ENCODE results near the gene B4GAT1. TPM values are rescaled to one million over a fixed set of nuclear protein-coding genes. Genes with fewer than 3 reads are reported as not detected.
"Not testable (repeated sequence)": the region's sequence is repeated elsewhere in the genome, so short reads cannot be mapped to it uniquely, and the experiment has no call there.

Gene B4GAT1
- 20.3 and 20.4 TPM in 2 replicates for total RNA-seq

DNA sequence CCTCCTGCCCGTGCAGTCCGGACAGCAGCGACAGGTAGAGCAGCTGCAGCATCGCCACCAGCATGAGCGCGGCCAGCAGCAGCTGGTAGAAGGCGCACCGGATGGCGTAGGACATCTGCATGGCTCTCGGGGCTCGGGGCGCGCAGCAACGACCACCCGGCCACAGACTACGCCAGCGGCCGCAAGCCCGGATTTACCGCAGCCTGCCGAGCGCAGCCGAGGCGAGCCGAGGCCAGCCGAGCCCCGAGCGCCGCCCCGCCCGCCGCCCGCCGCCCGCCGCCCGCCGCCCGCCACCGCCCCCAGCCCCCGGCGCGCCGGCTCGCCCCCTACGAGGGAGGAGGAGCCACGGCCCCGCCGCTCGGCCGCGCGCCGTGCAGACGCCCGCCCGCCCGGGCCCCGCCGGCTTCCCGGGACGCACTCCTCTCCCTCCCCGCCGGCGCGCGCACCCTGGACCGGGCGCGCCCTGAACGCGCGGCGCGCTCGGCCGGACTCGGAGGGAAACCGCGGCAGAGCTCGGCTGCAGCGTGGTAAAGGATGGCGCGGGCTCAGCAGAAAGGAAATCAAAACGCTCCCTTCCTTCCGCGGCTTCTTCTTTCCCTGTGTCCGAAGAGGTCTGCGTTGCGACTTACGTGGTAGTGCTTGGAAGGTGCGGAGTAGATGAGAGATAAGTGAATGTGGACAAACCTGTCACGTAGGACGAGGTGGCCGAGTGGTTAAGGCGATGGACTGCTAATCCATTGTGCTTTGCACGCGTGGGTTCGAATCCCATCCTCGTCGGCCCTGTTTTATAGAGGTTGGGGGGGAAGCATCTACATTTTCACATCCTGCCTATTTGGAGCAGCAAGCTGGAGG is at the start of gene B4GAT1:
Gene B4GAT1, minus strand, starts transcription at position 205 of the 852 bp plus-strand sequence. Its CDS starts 84 bp downstream, at position 121.
- H3K27me3 ChIP-seq (ENCODE audit: control insufficient read depth, insufficient read depth, low read length) = no peaks in the 10 kb centered on the region
- peak; percentile 69 for DNase-seq (ENCODE audit: low read depth)
- TF ChIP-seq, protein P1, sequence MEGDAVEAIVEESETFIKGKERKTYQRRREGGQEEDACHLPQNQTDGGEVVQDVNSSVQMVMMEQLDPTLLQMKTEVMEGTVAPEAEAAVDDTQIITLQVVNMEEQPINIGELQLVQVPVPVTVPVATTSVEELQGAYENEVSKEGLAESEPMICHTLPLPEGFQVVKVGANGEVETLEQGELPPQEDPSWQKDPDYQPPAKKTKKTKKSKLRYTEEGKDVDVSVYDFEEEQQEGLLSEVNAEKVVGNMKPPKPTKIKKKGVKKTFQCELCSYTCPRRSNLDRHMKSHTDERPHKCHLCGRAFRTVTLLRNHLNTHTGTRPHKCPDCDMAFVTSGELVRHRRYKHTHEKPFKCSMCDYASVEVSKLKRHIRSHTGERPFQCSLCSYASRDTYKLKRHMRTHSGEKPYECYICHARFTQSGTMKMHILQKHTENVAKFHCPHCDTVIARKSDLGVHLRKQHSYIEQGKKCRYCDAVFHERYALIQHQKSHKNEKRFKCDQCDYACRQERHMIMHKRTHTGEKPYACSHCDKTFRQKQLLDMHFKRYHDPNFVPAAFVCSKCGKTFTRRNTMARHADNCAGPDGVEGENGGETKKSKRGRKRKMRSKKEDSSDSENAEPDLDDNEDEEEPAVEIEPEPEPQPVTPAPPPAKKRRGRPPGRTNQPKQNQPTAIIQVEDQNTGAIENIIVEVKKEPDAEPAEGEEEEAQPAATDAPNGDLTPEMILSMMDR (IDR thresholded peaks at IDR 0.05; ENCODE audit: insufficient read depth, low read length, poor library complexity, severe bottlenecking) = no peak
- peak within 1 kb of the TSS; percentile 93 for H3K4me3 ChIP-seq (ENCODE audit: low read depth, low read length)
- no peaks in the 10 kb centered on the region for H3K36me3 ChIP-seq (ENCODE audit: control insufficient read depth, insufficient read depth, low read length)

DNA sequence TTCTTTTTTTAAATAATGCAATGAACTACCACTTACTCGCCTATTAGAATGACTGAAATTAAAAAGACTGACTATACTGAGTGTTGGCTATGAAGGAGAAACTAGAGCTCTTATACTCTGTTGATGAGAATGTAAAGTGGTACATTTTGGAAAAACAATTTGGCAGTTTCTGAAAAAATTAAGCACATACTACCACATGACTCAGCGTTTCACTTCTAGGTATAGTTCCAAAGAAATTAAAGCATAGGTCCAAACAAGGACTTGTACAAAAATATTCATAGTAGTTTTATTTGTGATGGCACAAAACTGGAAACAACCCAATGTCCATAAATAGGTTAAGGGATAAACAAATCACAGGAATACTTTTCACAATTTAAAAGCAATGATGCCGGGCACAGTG is 46.5 kb upstream of the B4GAT1 start:
- TF ChIP-seq, protein P1 (IDR thresholded peaks at IDR 0.05; ENCODE audit: insufficient read depth, low read length, poor library complexity, severe bottlenecking) = no peak
- no peak overlapping the region for H3K4me3 ChIP-seq (ENCODE audit: low read depth, low read length)

DNA sequence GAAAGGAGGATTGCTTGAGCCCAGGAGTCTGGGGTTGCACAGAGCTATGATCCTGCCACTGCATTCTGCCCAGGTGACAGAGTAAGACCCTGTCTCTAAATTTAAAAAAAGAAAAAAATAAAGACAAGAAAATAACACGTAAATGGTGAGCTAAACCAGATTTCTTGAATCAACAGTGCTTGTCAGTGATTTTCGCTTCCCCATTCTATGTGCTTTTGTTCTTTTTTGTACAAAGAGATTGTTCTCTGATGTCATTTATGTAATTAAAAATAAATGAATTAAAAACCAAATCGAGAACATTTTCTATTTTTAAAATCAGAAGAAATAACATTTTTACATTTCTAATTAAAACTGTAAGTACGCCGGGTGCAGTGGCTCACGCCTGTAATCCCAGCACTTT is 43.9 kb upstream of the B4GAT1 start:
- no peak for DNase-seq (ENCODE audit: low read depth)
- Histone ChIP-seq H3K27me3 (ENCODE audit: control insufficient read depth, insufficient read depth, low read length) (peaks cover 2% of the 10 kb centered on the region), H3K4me3 (ENCODE audit: low read depth, low read length) (no peak overlapping the region), H3K36me3 (ENCODE audit: control insufficient read depth, insufficient read depth, low read length) (no peaks in the 10 kb centered on the region)
- TF ChIP-seq, protein P1 (IDR thresholded peaks at IDR 0.05; ENCODE audit: insufficient read depth, low read length, poor library complexity, severe bottlenecking) = no peak

More for the DNA sequence above, 46.5 kb upstream of the B4GAT1 start:
- H3K36me3 ChIP-seq (ENCODE audit: control insufficient read depth, insufficient read depth, low read length) = no peaks in the 10 kb centered on the region
- peaks cover 2% of the 10 kb centered on the region for H3K27me3 ChIP-seq (ENCODE audit: control insufficient read depth, insufficient read depth, low read length)
- DNase-seq (ENCODE audit: low read depth) = no peak

DNA sequence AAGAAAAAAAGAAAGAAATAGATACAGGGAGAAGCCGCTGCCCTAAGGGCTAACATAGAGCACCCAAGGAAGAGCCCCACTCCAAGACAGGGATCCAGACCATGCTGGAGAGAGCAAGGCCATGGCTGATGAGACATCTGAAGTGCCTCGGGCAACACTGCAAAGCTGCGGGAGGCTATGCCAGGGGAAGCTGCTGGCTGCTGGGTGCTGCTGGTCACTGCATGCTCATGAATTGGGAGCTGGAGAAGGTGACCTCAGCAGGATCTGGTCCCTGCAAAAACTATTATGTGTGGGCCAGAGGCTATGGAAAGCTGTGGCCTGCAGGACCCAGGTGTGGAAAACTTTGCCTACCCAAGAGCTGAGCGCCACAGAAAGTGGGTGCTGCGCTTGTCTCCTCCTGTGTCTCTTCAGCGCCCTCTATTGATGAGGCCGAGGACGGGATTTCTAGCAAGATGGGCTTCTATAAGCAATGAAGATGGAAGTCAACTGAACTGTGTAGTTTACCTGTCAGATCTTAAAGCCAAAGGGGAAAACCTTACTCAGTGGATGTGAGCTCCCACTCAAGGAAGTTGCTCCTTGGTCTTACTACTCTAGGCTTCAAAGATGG is 41.5 kb upstream of the B4GAT1 start:
- peaks cover 2% of the 10 kb centered on the region for H3K27me3 ChIP-seq (ENCODE audit: control insufficient read depth, insufficient read depth, low read length)
- no peak overlapping the region for H3K4me3 ChIP-seq (ENCODE audit: low read depth, low read length)
- TF ChIP-seq, protein P1 (IDR thresholded peaks at IDR 0.05; ENCODE audit: insufficient read depth, low read length, poor library complexity, severe bottlenecking) = peak; percentile 92
- H3K36me3 ChIP-seq (ENCODE audit: control insufficient read depth, insufficient read depth, low read length) = no peaks in the 10 kb centered on the region
- DNase-seq (ENCODE audit: low read depth) = no peak

DNA sequence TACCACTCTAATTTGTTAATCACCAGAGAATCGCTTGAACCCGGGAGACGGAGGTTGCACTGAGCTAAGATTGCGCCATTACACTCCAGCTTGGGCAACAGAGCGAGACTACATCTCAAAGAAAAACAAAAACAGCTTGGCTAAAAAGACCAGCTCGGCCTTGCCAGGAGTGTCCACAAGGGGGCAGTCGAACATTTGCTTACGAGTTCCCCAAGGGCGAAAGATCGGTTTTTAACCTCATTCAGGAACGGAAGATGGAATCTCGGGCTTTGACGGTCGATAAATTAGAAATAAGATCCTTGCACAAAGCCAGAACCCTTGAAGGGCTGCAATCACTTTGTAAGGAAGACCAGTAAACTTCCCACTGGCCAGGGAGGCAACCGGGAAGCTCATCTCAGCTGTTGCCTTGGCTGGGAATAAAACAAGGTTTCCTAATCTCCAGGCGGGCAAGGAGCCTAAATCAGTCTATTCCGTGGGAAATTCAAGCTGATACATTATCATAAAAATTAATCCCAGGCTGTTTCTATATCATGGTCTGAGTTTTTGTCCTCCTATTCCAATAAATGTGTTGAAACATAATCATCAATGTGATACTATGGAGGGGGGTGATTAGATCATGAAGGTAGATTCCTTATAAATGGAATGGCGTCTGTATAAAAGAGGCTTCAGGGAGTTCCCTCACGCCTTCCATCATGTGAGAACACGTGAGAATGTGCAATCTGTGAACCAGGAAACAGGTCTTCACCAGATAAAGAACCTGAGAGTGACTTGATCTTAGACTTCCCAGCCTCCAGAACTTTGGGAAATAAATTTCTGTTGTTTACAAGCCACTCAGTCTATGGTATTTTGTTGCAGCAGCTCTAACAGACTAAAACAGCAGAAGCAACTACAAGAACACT is 39.0 kb upstream of the B4GAT1 start:
- no peaks in the 10 kb centered on the region for H3K36me3 ChIP-seq (ENCODE audit: control insufficient read depth, insufficient read depth, low read length)
- H3K27me3 ChIP-seq (ENCODE audit: control insufficient read depth, insufficient read depth, low read length) = no peaks in the 10 kb centered on the region
- H3K4me3 ChIP-seq (ENCODE audit: low read depth, low read length) = no peak overlapping the region
- DNase-seq (ENCODE audit: low read depth) = peak; percentile 61
- TF ChIP-seq, protein P1 (IDR thresholded peaks at IDR 0.05; ENCODE audit: insufficient read depth, low read length, poor library complexity, severe bottlenecking) = peak; percentile 95

DNA sequence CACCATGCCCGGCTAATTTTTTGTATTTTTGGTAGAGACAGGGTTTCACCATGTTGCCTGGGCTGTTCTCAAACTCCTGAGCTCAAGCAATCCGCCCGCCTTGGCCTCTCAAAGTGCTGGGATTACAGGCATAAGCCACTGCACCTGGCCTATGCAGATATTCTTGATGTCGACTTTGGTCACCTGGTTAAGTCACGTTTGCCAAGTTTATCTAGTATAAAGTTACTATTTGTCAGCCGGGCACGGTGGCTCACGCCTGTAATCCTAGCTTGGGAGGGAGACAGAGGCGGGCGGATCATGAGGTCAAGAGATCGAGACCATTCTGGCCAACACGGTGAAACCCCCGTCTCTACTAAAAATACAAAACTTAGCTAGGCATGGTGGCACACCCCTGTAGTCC is 36.9 kb upstream of the B4GAT1 start:
- not testable (repeated sequence) for H3K4me3 ChIP-seq (ENCODE audit: low read depth, low read length); H3K27me3 ChIP-seq (ENCODE audit: control insufficient read depth, insufficient read depth, low read length); DNase-seq (ENCODE audit: low read depth); H3K36me3 ChIP-seq (ENCODE audit: control insufficient read depth, insufficient read depth, low read length)

DNA sequence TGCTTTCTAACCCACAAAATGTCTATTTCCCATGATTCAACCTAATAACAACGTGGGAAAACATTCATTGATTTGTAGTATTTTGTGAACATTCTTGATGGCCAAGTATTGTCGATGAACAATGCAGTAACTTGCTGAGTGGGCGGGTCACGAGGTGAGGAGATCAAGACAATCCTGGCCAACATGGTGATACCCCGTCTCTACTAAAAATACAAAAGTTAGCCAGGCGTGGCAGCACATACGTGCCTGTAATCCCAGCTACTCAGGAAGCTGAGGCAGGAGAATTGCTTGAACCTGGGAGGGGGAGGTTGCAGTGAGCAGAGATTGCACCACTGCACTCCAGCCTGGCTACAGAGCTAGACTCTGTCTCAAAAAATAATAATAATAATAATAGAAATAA is 32.8 kb upstream of the B4GAT1 start:
- H3K27me3 ChIP-seq (ENCODE audit: control insufficient read depth, insufficient read depth, low read length); H3K36me3 ChIP-seq (ENCODE audit: control insufficient read depth, insufficient read depth, low read length); H3K4me3 ChIP-seq (ENCODE audit: low read depth, low read length); DNase-seq (ENCODE audit: low read depth): not testable (repeated sequence)

DNA sequence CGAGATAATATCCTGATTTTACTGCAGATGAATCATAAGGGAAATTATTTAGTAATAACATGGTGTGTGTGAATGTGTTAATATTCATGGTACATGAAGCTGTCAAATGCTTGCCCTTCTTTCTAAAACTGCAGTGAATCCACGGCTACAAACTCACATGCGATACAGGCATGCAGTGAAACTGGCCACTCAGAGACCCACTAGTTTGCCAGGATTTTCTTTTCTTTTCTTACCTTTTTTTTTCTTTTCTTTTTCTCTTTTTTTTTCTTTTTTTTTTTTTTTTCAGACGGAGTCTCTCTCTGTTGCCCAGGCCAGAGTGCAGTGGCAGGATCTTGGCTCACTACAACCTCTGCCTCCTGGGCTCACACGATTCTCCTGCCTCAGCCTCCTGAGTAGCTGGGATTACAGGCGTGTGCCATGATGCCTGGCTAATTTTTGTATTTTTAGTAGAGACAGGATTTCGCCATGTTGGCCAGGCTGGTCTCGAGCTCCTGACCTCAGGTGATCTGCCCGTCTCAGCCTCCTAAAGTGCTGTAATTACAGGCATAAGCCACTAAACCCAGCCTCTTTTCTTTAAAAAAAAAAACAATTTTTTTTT is 26.4 kb upstream of the B4GAT1 start:
- DNase-seq (ENCODE audit: low read depth); H3K4me3 ChIP-seq (ENCODE audit: low read depth, low read length); H3K27me3 ChIP-seq (ENCODE audit: control insufficient read depth, insufficient read depth, low read length); H3K36me3 ChIP-seq (ENCODE audit: control insufficient read depth, insufficient read depth, low read length): not testable (repeated sequence)
